Cardiac muscle cell (in vitro differentiated cells and primary cell): ENCODE data around the gene USPL1. TPM values are rescaled to one million over a fixed set of nuclear protein-coding genes. Genes with fewer than 3 reads are reported as not detected.

ENCODE experiments used
- DNase-seq, 2 donors: peaks; one replicate each; pipeline versions ENCODE4 v3.0.0 to v3.0.0-alpha.2; 2010 to 2017; ENCODE audit warnings: low read depth in 1 of 2, low spot score in 1 of 2
- H3K27ac ChIP-seq: fragments of 200-600 bp; sonication (generic); 2 replicates; pipeline ENCODE4 v1.5.1; 2016
- H3K27me3 ChIP-seq: fragments of 200-600 bp; sonication (generic); 2 replicates; pipeline ENCODE4 v1.6.0; 2016; ENCODE audit warnings: control low read depth
- H3K36me3 ChIP-seq: fragments of 200-600 bp; sonication (generic); 2 replicates; pipeline ENCODE4 v1.5.1; 2016; ENCODE audit warnings: control low read depth
- H3K4me1 ChIP-seq: fragments of 200-600 bp; sonication (generic); 2 replicates; pipeline ENCODE4 v1.8.1; 2017; ENCODE audit warnings: low read depth, mild to moderate bottlenecking, mixed run types
- H3K4me3 ChIP-seq: fragments of 200-600 bp; sonication (generic); 2 replicates; pipeline ENCODE4 v1.5.1; 2016; ENCODE audit warnings: mild to moderate bottlenecking
- H3K9me3 ChIP-seq: fragments of 200-600 bp; sonication (generic); 2 replicates; pipeline ENCODE4 v1.5.1; 2017; ENCODE audit warnings: low read depth, mild to moderate bottlenecking, control low read depth
- CTCF ChIP-seq: IDR thresholded peaks from 2 replicates; pipeline ENCODE4 v1.5.1; 2012; ENCODE audit warnings: low read depth, mild to moderate bottlenecking, low read length
- polyA plus RNA-seq: library from polyadenylated mRNA; unstranded; fragments of >200 nt; fragmentation: Nextera tagmentation; extraction: Ambion mirVana; gene quantifications from 2 replicates; pipeline ENCODE4 v1.2.1, GENCODE V29; 2016
- total RNA-seq: library from RNA; depleted of rRNA; stranded (reverse); fragments of >200 nt; gene quantifications from 2 replicates; pipeline ENCODE4 v1.2.3, GENCODE V29; 2016

The USPL1 gene
- total and polyA plus RNA-seq, 2 experiments from 2014 or later: 13.9 to 15.6 TPM

GRCh38 chr13:30679483-30680330 is 62.0 kb downstream of the USPL1 start:
- TF ChIP-seq CTCF: peak; percentile 78

GRCh38 chr13:30681843-30682242 is 64.1 kb downstream of the USPL1 start:
- no peak for TF ChIP-seq CTCF
- H3K36me3 ChIP-seq: no peaks in the 10 kb centered on the region
- no peak overlapping the region for H3K4me3 ChIP-seq
- peak in 1 of 2 donors; percentile 73 for DNase-seq
- H3K9me3 ChIP-seq: no peaks in the 10 kb centered on the region
- H3K27ac ChIP-seq: no peak overlapping the region
- peaks cover 19% of the 10 kb centered on the region for H3K4me1 ChIP-seq
- H3K27me3 ChIP-seq: no peaks in the 10 kb centered on the region

More at GRCh38 chr13:30679483-30680330, 62.0 kb downstream of the USPL1 start:
- H3K27me3 ChIP-seq: no peaks in the 10 kb centered on the region
- no peak overlapping the region for H3K4me3 ChIP-seq
- H3K9me3 ChIP-seq: no peaks in the 10 kb centered on the region
- no peaks in the 10 kb centered on the region for H3K36me3 ChIP-seq
- DNase-seq: peak; percentile 54 to 59
- H3K27ac ChIP-seq: no peak overlapping the region
- peaks cover 13% of the 10 kb centered on the region for H3K4me1 ChIP-seq

- no peak overlapping the region for H3K27ac ChIP-seq
- H3K4me1 ChIP-seq: peaks cover 19% of the 10 kb centered on the region
- H3K27me3 ChIP-seq: no peaks in the 10 kb centered on the region
- DNase-seq: no peak
- H3K36me3 ChIP-seq: no peaks in the 10 kb centered on the region
- H3K9me3 ChIP-seq: no peaks in the 10 kb centered on the region
- no peak for TF ChIP-seq CTCF
- H3K4me3 ChIP-seq: no peak overlapping the region
Measured at GRCh38 chr13:30685320-30685859, 67.7 kb downstream of the USPL1 start.

- DNase-seq: no peak
- H3K27me3 ChIP-seq: no peaks in the 10 kb centered on the region
- H3K9me3 ChIP-seq: no peaks in the 10 kb centered on the region
- no peak overlapping the region for H3K4me3 ChIP-seq
- TF ChIP-seq CTCF: no peak
- H3K36me3 ChIP-seq: no peaks in the 10 kb centered on the region
- no peak overlapping the region for H3K27ac ChIP-seq
- peaks cover 19% of the 10 kb centered on the region for H3K4me1 ChIP-seq
Measured at GRCh38 chr13:30685987-30686386, 68.3 kb downstream of the USPL1 start.

- Histone ChIP-seq H3K36me3 (no peaks in the 10 kb centered on the region), H3K4me3 (no peak overlapping the region), H3K27ac (no peak overlapping the region), H3K9me3 (no peaks in the 10 kb centered on the region), H3K4me1 (peaks cover 11% of the 10 kb centered on the region), H3K27me3 (no peaks in the 10 kb centered on the region)
- no peak for TF ChIP-seq CTCF
- DNase-seq: no peak
Measured at GRCh38 chr13:30687601-30688000, 69.9 kb downstream of the USPL1 start.
